Ovary (tissue), 9 donors: ENCODE measurements around the gene SMOC2. TPM values are rescaled to one million over a fixed set of nuclear protein-coding genes. Genes with fewer than 3 reads are reported as not detected.

Source experiments
- DNase-seq, 5 donors: peaks; one replicate each; pipeline ENCODE4 v3.0.0-alpha.2; 2019 to 2020
- H3K27ac ChIP-seq, 2 donors: fragments of 200-600 bp; one replicate each; pipeline versions ENCODE4 v1.5.1 to v1.8.0; 2019 to 2022
- H3K27me3 ChIP-seq: fragments of 200-600 bp; one replicate; pipeline ENCODE4 v1.8.0; 2022
- H3K36me3 ChIP-seq: fragments of 200-600 bp; sonication (generic); one replicate; pipeline ENCODE4 v1.5.1; 2019
- H3K4me1 ChIP-seq: one replicate; pipeline ENCODE4 v1.8.1; 2013; ENCODE audit warnings: mild to moderate bottlenecking, moderate library complexity; ENCODE audit not compliant: insufficient read depth
- H3K4me3 ChIP-seq: fragments of 200-600 bp; sonication (generic); one replicate; pipeline ENCODE4 v1.5.1; 2017
- H3K9me3 ChIP-seq, 2 donors: fragments of 200-600 bp in 1 of 2; sonication (generic) in 1 of 2; one replicate each; pipeline versions ENCODE4 v1.5.1 to v1.8.1; 2013 to 2019; ENCODE audit warnings: mild to moderate bottlenecking in 1 of 2, moderate library complexity in 1 of 2
- CTCF ChIP-seq, 3 donors: fragments of 450-650 bp in 2 of 3; fragments of 200-600 bp in 1 of 3; IDR thresholded peaks; one replicate each; pipeline versions ENCODE4 v1.5.1 to v1.8.0; 2016 to 2022; ENCODE audit warnings: antibody characterized with exemption in 3 of 3, mild to moderate bottlenecking in 1 of 3
- EP300 ChIP-seq: sonication (generic); formaldehyde crosslinking; IDR thresholded peaks from one replicate; pipeline ENCODE4 v1.6.1; 2017; ENCODE audit warnings: antibody characterized with exemption
- POLR2A ChIP-seq: fragments of 450-650 bp; IDR thresholded peaks from one replicate; pipeline ENCODE4 v1.6.1; 2017; ENCODE audit warnings: antibody characterized with exemption, mild to moderate bottlenecking, moderate library complexity
- WGBS, 3 donors: extraction: QIAGEN DNeasy Blood & Tissue Kit in 1 of 3; methylation state at CpG; one replicate each; pipeline versions ENCODE4 v1.1.5 to v1.1.7; 2013 to 2017; 5-methylcytosine and 5-hydroxymethylcytosine counted together
- intact Hi-C, 4 donors: fragments of 100-400 bp; cut with DNase I; formaldehyde crosslinking; loops; one replicate each; pipeline versions ENCODE4 v1.11.0 to v1.15.1; 2022 to 2023
- polyA plus RNA-seq, 2 donors: library from polyadenylated mRNA; stranded (reverse); fragments of 200-250 nt in 1 of 2; fragments of 350-450 nt in 1 of 2; fragmentation: Illumina TruSeq in 1 of 2; extraction: RNeasy Lipid Tissue Mini Kit (QIAGEN cat#74804) in 1 of 2; gene quantifications; one replicate each; pipeline ENCODE4 v1.2.3, GENCODE V29; 2013 to 2014
- total RNA-seq, 7 donors: library from RNA; depleted of rRNA in 2 of 7; stranded (reverse); fragments of >200 nt in 2 of 7; fragmentation: NEBNext Ultra II Directional in 3 of 7; extraction: Animal tissue kit (Norgen Biotek cat#: 25700) in 3 of 7; gene quantifications; one replicate each; pipeline versions ENCODE4 v1.1.0 to v1.2.4, GENCODE V29; 2016 to 2023
- donor health status: DM: no; HTN: no; CAD: no; lungs with moderate emphysema.
- donor health status: DM: no; HTN: no; CAD: no.
- donor health status: Bipolar disorder and iron deficiency.
- donor health status: DM: yes; HTN: yes; CAD: no.
- donor health status: DM: no; HTN: no; CAD: no.
- donor health status: DM: yes; HTN: yes; CAD: no.

Gene SMOC2
- total and polyA plus RNA-seq, 9 donors, result 84.4 to 272 (median 129) TPM

GRCh38 chr6:168671028-168671862 lies 230.3 kb downstream of the SMOC2 start:
- no peak overlapping the region for H3K4me3 ChIP-seq
- DNase-seq, result no peak
- intact Hi-C loops, result no loop called here
- 84 to 89% (median 85%) methylated on average over 19 of the region's 19 CpGs for WGBS, 3 donors
- no peaks in the 10 kb centered on the region for H3K4me1 ChIP-seq
- no peaks in the 10 kb centered on the region for H3K36me3 ChIP-seq
- no peak overlapping the region for H3K27ac ChIP-seq
- no peaks in the 10 kb centered on the region for H3K27me3 ChIP-seq
- TF ChIP-seq EP300 (no peak), CTCF (IDR thresholded peaks at IDR 0.05) (no peak), POLR2A (no peak)
- no peaks in the 10 kb centered on the region for H3K9me3 ChIP-seq

- intact Hi-C loops, result no loop called here
- H3K9me3 ChIP-seq, result no peaks in the 10 kb centered on the region
- H3K36me3 ChIP-seq, result no peaks in the 10 kb centered on the region
- no peak overlapping the region for H3K27ac ChIP-seq
- 77 to 83% (median 78%) methylated on average over 10 of the region's 10 CpGs for WGBS, 3 donors
- no peak for DNase-seq
- no peak overlapping the region for H3K4me3 ChIP-seq
- TF ChIP-seq EP300 (no peak), POLR2A (no peak), CTCF (IDR thresholded peaks at IDR 0.05) (no peak)
- no peaks in the 10 kb centered on the region for H3K27me3 ChIP-seq
- no peaks in the 10 kb centered on the region for H3K4me1 ChIP-seq
These were observed 231.0 kb downstream of the SMOC2 start for GRCh38 chr6:168671863-168672546.

- no peak for TF ChIP-seq CTCF (IDR thresholded peaks at IDR 0.05)
- TF ChIP-seq EP300, result no peak
- TF ChIP-seq POLR2A, result no peak
- no peak overlapping the region for H3K4me3 ChIP-seq
- H3K27ac ChIP-seq, result no peak overlapping the region
- WGBS, 3 donors, result 86 to 91% (median 90%) methylated on average over 7 of the region's 7 CpGs
- intact Hi-C loops, result no loop called here
- H3K9me3 ChIP-seq, result no peaks in the 10 kb centered on the region
- H3K4me1 ChIP-seq, result no peaks in the 10 kb centered on the region
- H3K27me3 ChIP-seq, result no peaks in the 10 kb centered on the region
- DNase-seq, result no peak
- H3K36me3 ChIP-seq, result no peaks in the 10 kb centered on the region
These were observed 233.6 kb downstream of the SMOC2 start for GRCh38 chr6:168674595-168674994.

- Histone ChIP-seq H3K27ac (no peak overlapping the region), H3K4me1 (no peaks in the 10 kb centered on the region), H3K4me3 (no peak overlapping the region), H3K36me3 (no peaks in the 10 kb centered on the region), H3K9me3 (no peaks in the 10 kb centered on the region), H3K27me3 (no peaks in the 10 kb centered on the region)
- intact Hi-C loops, result no loop called here
- 74 to 75% (median 74%) methylated on average over 11 of the region's 11 CpGs for WGBS, 3 donors
- TF ChIP-seq CTCF (IDR thresholded peaks at IDR 0.05), result no peak
- no peak for TF ChIP-seq POLR2A
- TF ChIP-seq EP300, result no peak
- no peak for DNase-seq
These were observed 234.4 kb downstream of the SMOC2 start for GRCh38 chr6:168675375-168675774.
